Measurements from ENCODE around the gene CHST10. TPM values are rescaled to one million over a fixed set of nuclear protein-coding genes. Genes with fewer than 3 reads are reported as not detected.
A peak's percentile ranks its signal among the peaks of the same experiment; 100 is the strongest.

Gene CHST10
- total RNA-seq, 1 experiment from 2014 or later = 29.7 TPM

GRCh38 chr2:100427627-100428258 is 10.3 kb upstream of the CHST10 start:
- H3K79me1 ChIP-seq (ENCODE audit: insufficient read depth, low read depth, low read length, poor library complexity, severe bottlenecking) = no peaks in the 10 kb centered on the region
- no peak overlapping the region for H2BK120ac ChIP-seq (ENCODE audit: low read depth, low read length, poor library complexity, severe bottlenecking)
- H3K27me3 ChIP-seq (ENCODE audit: insufficient read depth, low read length) = no peaks in the 10 kb centered on the region
- H4K5ac ChIP-seq (ENCODE audit: insufficient read length, low read depth, low read length) = no peak overlapping the region
- H3K79me2 ChIP-seq (ENCODE audit: insufficient read depth, low read length) = no peaks in the 10 kb centered on the region
- no peak overlapping the region for H3K9ac ChIP-seq (ENCODE audit: extremely low read depth, insufficient read length, low read length)
- no peak overlapping the region for H3K23ac ChIP-seq (ENCODE audit: insufficient read length, low read depth, low read length)
- H4K91ac ChIP-seq (ENCODE audit: insufficient read length, low read depth, low read length) = no peak overlapping the region
- Mint-ChIP-seq H3K4me3 (no peak overlapping the region), H3K27ac (no peak overlapping the region), H3K36me3 (ENCODE audit: insufficient read depth in 1 of 3, low read depth in 3 of 3) (peaks cover 0 to 5% (median 5%) of the 10 kb centered on the region in 3 experiments; a peak in 4 of 7 replicates), H3K27me3 (ENCODE audit: low read depth) (peaks cover 2% of the 10 kb centered on the region; the same call in 1 of the 2 replicates), H3K9me3 (peaks cover 4 to 19% of the 10 kb centered on the region in 2 experiments), H3K4me1 (peaks cover 8 to 10% of the 10 kb centered on the region in 2 experiments)
- peak; percentile 56 for DNase-seq
- no CpG with 5 or more reads among the region's 11 CpGs for WGBS (ENCODE audit: extremely low coverage, insufficient read length, low lambda C conversion rate)
- H4K8ac ChIP-seq (replicated peaks; ENCODE audit: insufficient read length, low read depth, low read length) = no peak overlapping the region
- H4K20me1 ChIP-seq (ENCODE audit: control insufficient read depth, insufficient read depth, insufficient read length) = no peaks in the 10 kb centered on the region
- no peaks in the 10 kb centered on the region; the same call in 1 of the 2 replicates for H3K4me1 ChIP-seq (ENCODE audit: insufficient read depth, low read length)
- no peak overlapping the region for H3T11ph ChIP-seq (ENCODE audit: low read length)
- no peak overlapping the region for H2BK5ac ChIP-seq (ENCODE audit: insufficient read length, low read length)
- no peak overlapping the region for H2BK20ac ChIP-seq (ENCODE audit: low read depth, low read length, poor library complexity, severe bottlenecking)
- no peaks in the 10 kb centered on the region for H3K23me2 ChIP-seq (ENCODE audit: insufficient read length, low read depth, low read length, poor library complexity, severe bottlenecking)
- no peak overlapping the region for H3K4ac ChIP-seq (ENCODE audit: low read depth, low read length)
- no peak overlapping the region for H2AK5ac ChIP-seq (ENCODE audit: insufficient read length, low read length)
- TF ChIP-seq CTCF (conservative IDR thresholded peaks at IDR 0.05) = peak; percentile 71
- H2BK15ac ChIP-seq (ENCODE audit: low read depth, low read length) = no peak overlapping the region
- no peak overlapping the region for H3K14ac ChIP-seq (ENCODE audit: insufficient read depth, low read length)
- H3K9me3 ChIP-seq (ENCODE audit: control insufficient read depth, low read depth, low read length) = no peaks in the 10 kb centered on the region
- no peak overlapping the region for H2AFZ ChIP-seq (ENCODE audit: low read length)
- H3K18ac ChIP-seq (ENCODE audit: insufficient read length, low read depth, low read length) = no peak overlapping the region
- no peak overlapping the region for H3K56ac ChIP-seq (ENCODE audit: insufficient read length, low read depth, low read length)
- H2BK12ac ChIP-seq (ENCODE audit: insufficient read length, low read depth, low read length) = no peak overlapping the region
- H3K27ac ChIP-seq (ENCODE audit: insufficient read length, low read depth, low read length) = no peak overlapping the region
- no peak overlapping the region for H3K4me2 ChIP-seq (ENCODE audit: insufficient read depth, insufficient read length, low read length)
